ENCODE results near the gene FOXO1.

Gene FOXO1

GRCh38 chr13:40665126-40666044 is 1.1 kb downstream of the FOXO1 start:
- DNase-seq (ENCODE audit: low read depth): peak; percentile 16

GRCh38 chr13:40664350-40665125 is 1.9 kb downstream of the FOXO1 start:
- DNase-seq (ENCODE audit: low read depth): peak; percentile 58

GRCh38 chr13:40664100-40664349 is 2.4 kb downstream of the FOXO1 start:
- DNase-seq (ENCODE audit: low read depth): peak; percentile 66

- DNase-seq (ENCODE audit: low read depth): no peak
Measured at GRCh38 chr13:40662866-40663265, 3.6 kb downstream of the FOXO1 start.

- DNase-seq (ENCODE audit: low read depth): no peak
Measured at GRCh38 chr13:40661875-40662665, 4.4 kb downstream of the FOXO1 start.

GRCh38 chr13:40660692-40661091 is 5.7 kb downstream of the FOXO1 start:
- DNase-seq (ENCODE audit: low read depth): no peak

GRCh38 chr13:40660141-40660664 is 6.2 kb downstream of the FOXO1 start:
- DNase-seq (ENCODE audit: low read depth): no peak

- DNase-seq (ENCODE audit: low read depth): no peak
Measured at GRCh38 chr13:40657951-40658350, 8.5 kb downstream of the FOXO1 start.

GRCh38 chr13:40657307-40657706 is 9.1 kb downstream of the FOXO1 start:
- DNase-seq (ENCODE audit: low read depth): no peak

GRCh38 chr13:40656358-40656757 is 10.1 kb downstream of the FOXO1 start:
- DNase-seq (ENCODE audit: low read depth): no peak

- no peak for DNase-seq (ENCODE audit: low read depth)
Measured at GRCh38 chr13:40653527-40654318, 12.7 kb downstream of the FOXO1 start.

GRCh38 chr13:40652588-40652940 is 13.9 kb downstream of the FOXO1 start:
- no peak for DNase-seq (ENCODE audit: low read depth)

- DNase-seq (ENCODE audit: low read depth): no peak
Measured at GRCh38 chr13:40651866-40652587, 14.4 kb downstream of the FOXO1 start.

GRCh38 chr13:40648841-40649240 is 17.6 kb downstream of the FOXO1 start:
- no peak for DNase-seq (ENCODE audit: low read depth)

- DNase-seq (ENCODE audit: low read depth): no peak
Measured at GRCh38 chr13:40648040-40648439, 18.4 kb downstream of the FOXO1 start.

- DNase-seq (ENCODE audit: low read depth): no peak
Measured at GRCh38 chr13:40644838-40645604, 21.4 kb downstream of the FOXO1 start.

- DNase-seq (ENCODE audit: low read depth): no peak
Measured at GRCh38 chr13:40640845-40641458, 25.5 kb downstream of the FOXO1 start.

GRCh38 chr13:40640202-40640601 is 26.2 kb downstream of the FOXO1 start:
- DNase-seq (ENCODE audit: low read depth): no peak

- no peak for DNase-seq (ENCODE audit: low read depth)
Measured at GRCh38 chr13:40639221-40639681, 27.2 kb downstream of the FOXO1 start.

GRCh38 chr13:40637643-40638042 is 28.8 kb downstream of the FOXO1 start:
- DNase-seq (ENCODE audit: low read depth): no peak

Data from stimulated activated CD8-positive, alpha-beta memory T cell treated with anti-CD3 and anti-CD28 coated beads, Interleukin-4, amount 100 ng/mL, for 24 hours (primary cell).